NCI-H1417 (cell line): Measurements from ENCODE around the gene LYRM1.

Experiments used
- DNase-seq, 3 experiments: peaks; one replicate each; lab custom pipeline; 2025; lab: John Stamatoyannopoulos, UW

LYRM1 gene

GRCh38 chr16:20871941-20872815 lies 28.4 kb upstream of the LYRM1 start:
- DNase-seq: no peak

GRCh38 chr16:20873331-20873730 lies 27.2 kb upstream of the LYRM1 start:
- no peak for DNase-seq

DNA sequence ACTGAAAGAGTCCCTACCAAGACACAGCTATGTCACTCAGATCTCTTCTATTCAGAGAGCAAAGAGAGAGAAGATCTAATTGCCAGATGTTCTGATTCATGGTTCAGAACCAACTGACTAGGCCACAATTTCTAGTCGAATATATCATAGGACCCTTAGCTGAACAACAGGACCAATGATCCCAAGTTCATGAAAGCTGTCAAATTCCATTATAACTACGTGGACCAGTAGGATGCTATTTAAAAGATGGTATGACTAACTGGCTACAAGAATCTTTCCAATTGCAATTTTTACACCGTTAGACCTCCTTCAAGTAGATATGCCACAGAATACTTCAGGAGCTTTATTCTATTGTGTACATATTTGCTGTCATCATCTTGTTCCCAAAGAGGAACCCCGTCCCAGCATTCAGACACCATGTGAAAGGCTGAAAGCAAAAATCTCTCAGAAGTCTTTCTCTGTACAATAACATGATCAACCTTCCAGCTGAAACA lies 26.4 kb upstream of the LYRM1 start:
- DNase-seq: no peak

DNA sequence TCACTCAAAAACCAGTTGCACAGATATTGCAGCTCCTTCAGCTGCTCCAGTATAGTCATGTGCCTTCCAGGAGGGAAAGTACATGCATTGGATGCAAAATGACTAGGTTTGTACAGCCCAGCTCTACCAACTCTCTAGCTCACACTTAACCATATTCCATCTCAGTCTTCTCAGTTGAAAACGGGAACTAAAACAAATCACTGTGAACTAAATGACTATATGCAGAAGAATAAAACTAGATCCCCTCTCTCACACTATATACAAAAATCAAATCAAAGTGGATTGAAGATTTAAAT lies 25.3 kb upstream of the LYRM1 start:
- no peak for DNase-seq

- no peak for DNase-seq
Measured at GRCh38 chr16:20878682-20879147, 21.9 kb upstream of the LYRM1 start.

DNA sequence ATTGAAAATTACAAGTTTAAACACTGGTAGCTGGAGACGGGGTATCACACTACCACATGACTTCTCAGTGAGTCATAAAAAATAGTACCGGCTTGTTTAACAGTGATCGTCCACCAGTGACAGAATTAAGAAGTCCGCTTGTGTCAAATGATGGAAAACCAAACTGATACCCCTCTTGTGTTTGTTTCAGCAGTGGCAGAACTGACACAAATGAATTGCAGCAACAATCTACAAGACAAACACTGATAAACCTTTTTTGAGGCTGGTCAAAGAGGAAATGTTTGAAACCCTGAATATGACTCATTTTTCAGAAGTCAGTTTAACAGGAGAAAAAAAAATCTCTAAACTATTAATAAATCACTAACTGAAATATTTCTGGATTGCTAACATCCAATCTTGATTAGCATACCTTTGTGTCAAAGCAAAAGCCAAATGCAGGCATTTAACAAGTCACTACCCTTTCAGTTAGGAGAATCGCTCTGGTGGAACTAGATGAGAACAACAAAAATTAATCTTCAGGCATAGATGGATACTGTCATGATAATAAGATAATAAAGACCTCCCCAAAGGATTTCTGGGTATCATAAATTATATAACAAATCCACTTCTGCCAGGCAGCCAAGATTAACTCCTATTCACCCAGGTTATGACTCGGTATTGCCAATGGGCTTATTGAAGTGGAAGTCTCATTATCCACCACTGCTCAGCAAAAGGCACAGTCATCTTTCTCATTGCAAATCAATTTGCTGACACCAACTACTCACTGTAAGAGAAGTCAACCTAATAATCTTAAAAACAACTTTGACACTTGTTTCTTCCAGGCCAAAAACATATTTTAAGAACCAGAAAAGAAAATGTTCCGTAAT lies 21.2 kb upstream of the LYRM1 start:
- DNase-seq: no peak

DNA sequence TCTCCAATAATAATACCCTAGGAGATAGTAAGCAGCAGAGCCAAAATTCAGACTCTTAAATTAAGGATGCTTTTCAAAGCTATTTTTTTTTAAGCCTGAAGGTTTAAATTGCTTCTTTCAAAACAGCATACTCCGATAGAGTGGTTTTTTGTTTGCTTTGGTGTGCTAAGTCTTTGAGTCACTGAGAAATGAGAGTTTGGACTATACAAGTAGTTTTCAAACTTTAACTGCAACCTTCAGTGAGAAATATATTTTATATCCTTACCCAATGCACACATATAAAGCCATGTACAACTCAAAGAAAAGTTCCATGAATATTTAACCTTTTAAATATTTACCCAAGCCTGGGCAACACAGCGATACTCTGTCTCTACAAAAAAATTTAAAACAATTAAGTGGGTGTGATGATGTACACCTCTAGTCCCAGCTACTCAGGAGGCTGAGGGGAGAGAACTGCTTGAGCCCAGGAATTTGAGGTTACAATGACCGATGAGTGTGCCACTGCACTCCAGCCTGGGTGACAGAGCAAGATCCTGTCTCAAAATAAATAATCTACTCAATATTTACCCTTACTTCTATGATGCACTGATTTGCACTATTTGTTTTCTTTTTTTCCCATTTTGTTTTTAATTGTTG lies 19.6 kb upstream of the LYRM1 start:
- DNase-seq: no peak

DNA sequence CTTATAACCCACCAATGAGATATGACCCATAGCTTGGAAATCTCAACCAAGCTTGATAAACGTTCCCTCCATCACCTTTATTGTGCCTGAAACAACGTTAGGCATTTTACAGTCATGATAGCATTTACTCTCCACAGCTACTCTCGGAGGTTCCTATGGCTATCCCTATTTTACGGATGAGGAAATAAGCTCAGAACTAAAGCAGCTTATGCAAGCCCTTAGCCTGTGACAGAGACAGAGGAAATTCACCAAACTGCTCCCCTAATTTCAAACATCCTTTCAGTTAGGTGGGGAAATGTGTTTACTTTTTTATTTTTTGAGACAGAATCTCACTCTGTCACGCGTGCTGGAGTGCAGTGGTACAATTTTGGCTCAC lies 19.1 kb upstream of the LYRM1 start:
- no peak for DNase-seq

GRCh38 chr16:20883554-20884239 lies 16.9 kb upstream of the LYRM1 start:
- DNase-seq: no peak

- DNase-seq: no peak
Measured at GRCh38 chr16:20884240-20884556, 16.4 kb upstream of the LYRM1 start.

DNA sequence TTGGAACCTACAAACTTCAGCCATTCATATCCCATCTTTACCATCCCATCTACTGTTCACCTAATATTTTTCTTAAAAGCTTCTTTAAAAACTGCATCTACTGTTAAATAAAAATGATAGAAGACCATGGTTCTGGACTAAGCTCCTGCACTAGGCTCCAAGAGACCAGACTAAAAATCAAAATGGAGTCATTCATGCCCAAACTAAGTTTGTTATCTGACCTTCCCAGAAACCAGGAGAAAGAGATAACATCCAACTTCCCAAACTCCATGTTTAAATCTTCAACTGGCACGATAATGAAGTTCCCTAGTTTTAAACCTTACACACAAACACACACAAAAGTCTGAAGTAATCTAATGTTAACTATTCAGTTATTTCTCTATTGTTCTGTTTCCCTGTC lies 14.3 kb upstream of the LYRM1 start:
- DNase-seq: no peak

- DNase-seq: no peak
Measured at GRCh38 chr16:20887207-20887606, 13.4 kb upstream of the LYRM1 start.

DNA sequence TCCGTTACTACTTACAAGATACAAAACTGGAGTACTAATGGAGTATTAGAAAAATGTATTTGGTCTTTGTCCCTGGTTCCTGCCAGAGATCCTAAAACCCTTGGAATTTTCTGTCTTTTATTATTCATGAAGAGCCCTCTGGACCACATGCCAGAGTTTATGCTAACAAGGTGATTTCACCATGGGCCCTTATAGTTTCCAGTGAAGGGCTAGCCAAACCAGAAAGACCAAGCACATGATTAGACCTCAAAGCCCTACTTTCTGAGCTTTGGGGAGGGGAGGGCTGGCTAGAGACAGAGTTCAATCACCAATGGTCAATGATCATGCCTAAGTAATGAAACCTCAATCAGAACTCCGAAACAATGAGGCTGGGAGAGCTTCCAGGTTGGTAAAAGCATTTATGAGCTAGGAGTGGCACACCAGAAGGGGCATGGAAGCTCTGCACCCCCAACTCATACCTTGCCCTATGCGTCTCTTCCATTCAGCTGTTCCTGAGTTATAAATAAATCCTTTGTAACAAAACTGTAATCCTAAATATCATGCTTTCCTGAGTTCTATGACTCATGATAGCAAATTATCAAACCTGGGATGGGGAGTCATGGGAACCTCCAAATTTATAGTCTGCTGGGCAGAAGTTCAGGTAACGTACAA lies 10.8 kb upstream of the LYRM1 start:
- no peak for DNase-seq

GRCh38 chr16:20894388-20894787 lies 6.2 kb upstream of the LYRM1 start:
- no peak for DNase-seq

- DNase-seq: no peak
Measured at GRCh38 chr16:20897253-20897897, 3.2 kb upstream of the LYRM1 start.

DNA sequence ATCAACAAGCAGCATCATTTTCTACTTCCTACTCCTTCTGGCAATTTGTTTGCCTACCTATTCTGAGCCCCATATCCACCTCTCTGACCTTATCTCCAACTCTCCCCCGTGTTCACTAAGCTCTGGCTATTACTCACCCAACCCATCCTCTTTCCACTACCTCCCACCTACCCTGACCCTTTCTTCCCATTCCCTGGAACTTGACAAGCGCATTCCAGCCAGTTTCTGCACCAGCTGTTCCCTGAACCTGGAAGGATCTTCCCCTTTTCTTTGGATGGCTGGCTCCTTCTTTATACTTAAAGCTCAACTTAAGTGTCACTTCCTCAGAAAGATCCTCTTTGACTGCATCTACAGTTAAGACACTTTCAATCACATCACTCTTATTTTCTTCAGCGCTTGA lies 2.6 kb upstream of the LYRM1 start:
- DNase-seq: no peak

GRCh38 chr16:20899071-20899470 lies 1.5 kb upstream of the LYRM1 start:
- no peak for DNase-seq

- DNase-seq: peak in 1 of 3 experiments; percentile 62
Measured at GRCh38 chr16:20899477-20900298, 883 bp upstream of the LYRM1 start.

- DNase-seq: peak in 2 of 3 experiments; percentile 80 to 86
Measured at GRCh38 chr16:20901068-20901435, 481 bp downstream of the LYRM1 start.

GRCh38 chr16:20901436-20902112 lies 1.0 kb downstream of the LYRM1 start:
- peak in 2 of 3 experiments; percentile 77 to 86 for DNase-seq
